Keratinocyte (primary cell): ENCODE data around the gene CDKN1C.
A peak's percentile ranks its signal among the peaks of the same experiment; 100 is the strongest.

ENCODE experiments used
- EZH2 ChIP-seq: IDR thresholded peaks from one replicate; pipeline ENCODE4 v1.6.1; 2012; ENCODE audit warnings: inconsistent platforms, mild to moderate bottlenecking, low read length, moderate library complexity
- TF ChIP-seq, protein P1 (sequence below), 3 experiments: IDR thresholded peaks in 1 of 3; conservative IDR thresholded peaks in 1 of 3; optimal IDR thresholded peaks in 1 of 3; 2 replicates in 2 of 3; 3 replicates in 1 of 3; pipeline versions ENCODE3 to v1.5.1; 2011; ENCODE audit warnings: low read length in 3 of 3, mild to moderate bottlenecking in 3 of 3, moderate library complexity in 2 of 3, control low read depth in 1 of 3, inconsistent platforms in 1 of 3; ENCODE audit not compliant: insufficient read depth in 2 of 3; ENCODE audit errors: extremely low read depth in 1 of 3

DNA sequence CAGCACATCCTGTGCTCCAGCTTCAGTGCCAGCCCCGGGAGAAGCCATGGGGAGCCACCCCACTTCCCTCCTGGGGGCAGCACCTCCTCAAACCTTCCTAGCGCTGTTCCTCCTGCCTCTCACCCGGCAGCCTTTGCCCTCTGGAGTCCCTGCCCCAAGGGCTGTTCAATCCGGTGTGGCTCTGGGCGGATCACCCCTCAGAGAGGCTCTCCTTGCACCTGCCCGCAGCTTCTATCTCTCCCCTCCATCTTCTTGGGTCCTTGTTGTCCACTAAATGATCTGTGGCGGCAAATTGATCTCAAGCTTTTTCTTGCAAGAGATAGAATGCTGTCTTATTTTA lies 18.1 kb upstream of the CDKN1C start:
- TF ChIP-seq, protein P1, sequence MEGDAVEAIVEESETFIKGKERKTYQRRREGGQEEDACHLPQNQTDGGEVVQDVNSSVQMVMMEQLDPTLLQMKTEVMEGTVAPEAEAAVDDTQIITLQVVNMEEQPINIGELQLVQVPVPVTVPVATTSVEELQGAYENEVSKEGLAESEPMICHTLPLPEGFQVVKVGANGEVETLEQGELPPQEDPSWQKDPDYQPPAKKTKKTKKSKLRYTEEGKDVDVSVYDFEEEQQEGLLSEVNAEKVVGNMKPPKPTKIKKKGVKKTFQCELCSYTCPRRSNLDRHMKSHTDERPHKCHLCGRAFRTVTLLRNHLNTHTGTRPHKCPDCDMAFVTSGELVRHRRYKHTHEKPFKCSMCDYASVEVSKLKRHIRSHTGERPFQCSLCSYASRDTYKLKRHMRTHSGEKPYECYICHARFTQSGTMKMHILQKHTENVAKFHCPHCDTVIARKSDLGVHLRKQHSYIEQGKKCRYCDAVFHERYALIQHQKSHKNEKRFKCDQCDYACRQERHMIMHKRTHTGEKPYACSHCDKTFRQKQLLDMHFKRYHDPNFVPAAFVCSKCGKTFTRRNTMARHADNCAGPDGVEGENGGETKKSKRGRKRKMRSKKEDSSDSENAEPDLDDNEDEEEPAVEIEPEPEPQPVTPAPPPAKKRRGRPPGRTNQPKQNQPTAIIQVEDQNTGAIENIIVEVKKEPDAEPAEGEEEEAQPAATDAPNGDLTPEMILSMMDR (optimal IDR thresholded peaks at IDR 0.05 in 1 of 3, IDR thresholded peaks at IDR 0.05 in 1 of 3, conservative IDR thresholded peaks at IDR 0.05 in 1 of 3; ENCODE audit: extremely low read depth in 1 of 3, insufficient read depth in 2 of 3, low read length in 3 of 3) = peak in 1 of 3 experiments; percentile 14
- no peak for TF ChIP-seq EZH2
